AG09319 (cell line): ENCODE measurements around the gene RNF181.
"Not testable (repeated sequence)": the region's sequence is repeated elsewhere in the genome, so short reads cannot be mapped to it uniquely, and the experiment has no call there.

Experiments used
- DNase-seq: peaks from one replicate; pipeline ENCODE4 v3.0.0-alpha.2; 2010; ENCODE audit warnings: low read depth; ENCODE audit errors: extremely low read depth
- TF ChIP-seq, protein P1 (sequence below): IDR thresholded peaks from 2 replicates; pipeline ENCODE4 v1.5.1; 2011; ENCODE audit warnings: low read depth, mild to moderate bottlenecking, inconsistent platforms, low read length, moderate library complexity

RNF181 gene

GRCh38 chr2:85550486-85550885 is 45.1 kb upstream of the RNF181 start:
- DNase-seq, result no peak
- TF ChIP-seq, protein P1, sequence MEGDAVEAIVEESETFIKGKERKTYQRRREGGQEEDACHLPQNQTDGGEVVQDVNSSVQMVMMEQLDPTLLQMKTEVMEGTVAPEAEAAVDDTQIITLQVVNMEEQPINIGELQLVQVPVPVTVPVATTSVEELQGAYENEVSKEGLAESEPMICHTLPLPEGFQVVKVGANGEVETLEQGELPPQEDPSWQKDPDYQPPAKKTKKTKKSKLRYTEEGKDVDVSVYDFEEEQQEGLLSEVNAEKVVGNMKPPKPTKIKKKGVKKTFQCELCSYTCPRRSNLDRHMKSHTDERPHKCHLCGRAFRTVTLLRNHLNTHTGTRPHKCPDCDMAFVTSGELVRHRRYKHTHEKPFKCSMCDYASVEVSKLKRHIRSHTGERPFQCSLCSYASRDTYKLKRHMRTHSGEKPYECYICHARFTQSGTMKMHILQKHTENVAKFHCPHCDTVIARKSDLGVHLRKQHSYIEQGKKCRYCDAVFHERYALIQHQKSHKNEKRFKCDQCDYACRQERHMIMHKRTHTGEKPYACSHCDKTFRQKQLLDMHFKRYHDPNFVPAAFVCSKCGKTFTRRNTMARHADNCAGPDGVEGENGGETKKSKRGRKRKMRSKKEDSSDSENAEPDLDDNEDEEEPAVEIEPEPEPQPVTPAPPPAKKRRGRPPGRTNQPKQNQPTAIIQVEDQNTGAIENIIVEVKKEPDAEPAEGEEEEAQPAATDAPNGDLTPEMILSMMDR, result no peak

DNA sequence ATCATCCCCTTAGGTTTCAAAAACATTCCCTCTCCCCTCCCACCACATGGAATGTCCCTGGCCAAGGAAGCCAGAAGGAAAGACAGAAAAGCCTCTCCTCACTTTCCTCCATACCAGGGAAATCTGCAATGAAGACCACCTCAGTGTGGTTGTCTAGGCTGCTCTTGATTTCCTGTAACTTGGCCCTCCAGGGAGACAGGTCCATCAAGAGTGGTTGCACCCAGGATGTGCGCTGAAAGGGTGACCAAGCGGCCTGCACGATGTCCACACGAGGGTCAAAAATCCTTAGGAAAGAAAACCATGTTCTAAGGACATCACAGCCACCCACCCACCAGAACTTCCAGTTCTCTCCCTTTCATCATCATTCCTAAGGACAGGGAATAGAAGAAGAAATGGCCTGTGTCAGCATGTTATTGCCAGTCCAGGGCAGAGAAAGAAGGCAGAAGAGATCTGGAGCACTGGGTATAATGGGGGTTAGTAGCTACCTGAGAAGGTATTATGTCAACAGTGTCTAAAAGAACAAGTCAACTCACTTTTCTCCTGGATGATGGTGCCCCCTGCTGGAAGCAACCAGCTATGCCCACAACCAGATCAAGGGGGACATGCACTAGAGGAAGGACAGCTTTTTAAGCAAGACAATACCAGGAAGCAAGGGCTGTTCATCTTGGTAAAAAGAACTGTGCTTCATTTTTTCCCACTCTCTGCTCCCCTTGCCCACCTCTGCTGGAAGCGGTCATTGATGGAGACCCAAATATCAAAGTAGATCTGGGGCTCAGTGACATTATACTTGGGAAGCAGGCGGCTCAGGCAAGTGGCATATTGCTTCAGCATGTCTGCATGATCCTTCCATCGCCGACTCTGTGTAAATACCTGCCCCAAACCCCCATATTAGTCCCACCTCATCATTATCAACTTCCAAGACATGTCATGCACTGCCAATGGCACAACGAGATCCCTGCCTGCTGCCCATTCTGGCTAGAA is 43.6 kb upstream of the RNF181 start:
- DNase-seq, result no peak
- TF ChIP-seq, protein P1, result peak; percentile 88

DNA sequence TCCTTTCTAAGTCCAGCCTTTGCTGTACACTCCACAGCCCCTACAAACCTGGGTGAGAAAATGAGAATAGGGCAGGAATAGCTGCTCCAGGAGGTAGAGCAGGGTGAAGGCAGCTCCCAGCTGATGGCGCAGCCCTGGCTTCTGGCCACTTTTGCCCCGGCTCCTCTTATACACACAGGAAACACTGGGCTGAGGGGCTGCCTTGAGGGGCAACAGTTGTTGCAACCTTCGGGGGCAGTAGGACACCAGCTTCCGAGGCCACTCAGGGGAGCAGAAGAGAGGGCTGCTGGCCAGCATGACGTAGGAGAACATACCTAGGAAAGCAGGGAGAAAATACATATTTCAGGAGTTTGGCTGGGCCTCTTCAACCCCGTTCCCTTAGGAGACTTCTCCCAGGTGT is 42.4 kb upstream of the RNF181 start:
- DNase-seq, result no peak
- TF ChIP-seq, protein P1, result no peak

- TF ChIP-seq, protein P1, result no peak
- no peak for DNase-seq
Measured at GRCh38 chr2:85554980-85555612, 40.4 kb upstream of the RNF181 start.

GRCh38 chr2:85557130-85557529 is 38.4 kb upstream of the RNF181 start:
- TF ChIP-seq, protein P1, result no peak
- DNase-seq, result no peak

DNA sequence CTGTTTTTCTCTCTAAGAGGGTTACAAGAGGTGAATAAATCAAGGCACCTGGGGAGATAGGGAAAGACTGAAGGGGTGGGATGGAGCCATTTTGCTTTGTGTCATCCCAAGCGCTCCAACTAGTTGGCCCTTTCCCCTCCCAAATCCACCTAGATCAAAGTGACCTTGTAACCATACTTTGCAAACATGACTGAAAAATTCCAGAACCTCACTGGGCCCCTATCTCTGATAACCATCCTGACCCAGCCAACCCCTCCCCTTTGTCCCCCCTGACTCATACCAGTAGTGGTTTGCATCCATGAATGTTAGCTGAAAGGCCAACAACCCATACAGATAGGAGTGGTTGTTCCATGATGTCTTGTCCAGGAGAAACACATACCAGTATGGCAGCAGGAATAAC is 37.4 kb upstream of the RNF181 start:
- DNase-seq, result no peak
- TF ChIP-seq, protein P1, result no peak

GRCh38 chr2:85560403-85560726 is 35.2 kb upstream of the RNF181 start:
- DNase-seq, result not testable (repeated sequence)
